C4-2B (cell line): ENCODE measurements around the gene ARHGDIB.

Experiments used
- CTCF ChIP-seq: fragments of 450-650 bp; conservative IDR thresholded peaks from 2 replicates; pipeline ENCODE4 v1.5.1; 2017; ENCODE audit warnings: mild to moderate bottlenecking
- ZFX ChIP-seq: fragments of 450-650 bp; IDR thresholded peaks from 2 replicates; pipeline ENCODE4 v1.6.1; 2017

- TF ChIP-seq CTCF (no peak), ZFX (no peak)
These were observed 29.4 kb downstream of the ARHGDIB start for GRCh38 chr12:14931791-14932560.
